Testis (tissue), 3 donors: ENCODE measurements around the gene MGAT5. TPM values are rescaled to one million over a fixed set of nuclear protein-coding genes. Genes with fewer than 3 reads are reported as not detected.

Experiments used
- DNase-seq: peaks from one replicate; pipeline ENCODE4 v3.0.0-alpha.2; 2019
- H3K27ac ChIP-seq, 2 donors: fragments of 200-600 bp; sonication (generic); one replicate each; pipeline ENCODE4 v1.5.1; 2019
- H3K27me3 ChIP-seq: fragments of 200-600 bp; sonication (generic); one replicate; pipeline ENCODE4 v1.5.1; 2019
- H3K36me3 ChIP-seq: fragments of 200-600 bp; sonication (generic); one replicate; pipeline ENCODE4 v1.5.1; 2017; ENCODE audit warnings: low read depth; ENCODE audit errors: missing control alignments
- H3K4me1 ChIP-seq: fragments of 200-600 bp; sonication (generic); one replicate; pipeline ENCODE4 v1.5.1; 2019
- H3K4me3 ChIP-seq, 2 donors: fragments of 200-600 bp; sonication (generic); one replicate each; pipeline ENCODE4 v1.5.1; 2017 to 2019
- H3K9me3 ChIP-seq: fragments of 200-600 bp; sonication (generic); one replicate; pipeline ENCODE4 v1.5.1; 2017
- CTCF ChIP-seq, 3 experiments: fragments of 450-650 bp in 2 of 3; fragments of 200-600 bp in 1 of 3; sonication (generic) in 1 of 3; IDR thresholded peaks; one replicate each; pipeline ENCODE4 v1.5.1; 2016 to 2019; ENCODE audit warnings: antibody characterized with exemption in 3 of 3, mild to moderate bottlenecking in 2 of 3, moderate library complexity in 1 of 3
- POLR2A ChIP-seq: fragments of 450-650 bp; IDR thresholded peaks from one replicate; pipeline ENCODE4 v1.6.1; 2017; ENCODE audit warnings: antibody characterized with exemption, mild to moderate bottlenecking, moderate library complexity
- WGBS, 2 donors: methylation state at CpG; one replicate each; pipeline ENCODE4 v1.1.5; 2018; 5-methylcytosine and 5-hydroxymethylcytosine counted together
- intact Hi-C: fragments of 100-400 bp; cut with DNase I; formaldehyde crosslinking; loops from one replicate; pipeline ENCODE4 v1.15.1; 2023; ENCODE audit warnings: low total_unique reads
- polyA plus RNA-seq: library from polyadenylated mRNA; stranded (reverse); fragments of 350-450 nt; fragmentation: Illumina TruSeq; extraction: RNeasy Lipid Tissue Mini Kit (QIAGEN cat#74804); gene quantifications from one replicate; pipeline ENCODE4 v1.2.3, GENCODE V29; 2014; ENCODE audit warnings: low read depth, low replicate concordance; ENCODE audit not compliant: insufficient read depth
- total RNA-seq, 2 donors: library from RNA; depleted of rRNA; stranded (reverse); fragments of >200 nt; gene quantifications; one replicate each; pipeline ENCODE4 v1.2.3, GENCODE V29; 2016

MGAT5 gene
- total and polyA plus RNA-seq, 3 donors from 2014 or later, result 31.6 to 73.8 (median 64.5) TPM

- Histone ChIP-seq H3K36me3 (no peaks in the 10 kb centered on the region), H3K4me1 (no peaks in the 10 kb centered on the region), H3K27ac (no peak overlapping the region), H3K9me3 (no peaks in the 10 kb centered on the region), H3K4me3 (no peak overlapping the region), H3K27me3 (no peaks in the 10 kb centered on the region)
- TF ChIP-seq CTCF (IDR thresholded peaks at IDR 0.05) (no peak), POLR2A (no peak)
- no peak for DNase-seq
- WGBS, 2 donors, result 90 to 91% methylated on average over 2 of the region's 2 CpGs
- intact Hi-C loops, result no loop called here
Measured at GRCh38 chr2:134231965-134232340, 21.9 kb upstream of the MGAT5 start.

- H3K27ac ChIP-seq, result no peak overlapping the region
- TF ChIP-seq CTCF (IDR thresholded peaks at IDR 0.05), result no peak
- no peak for TF ChIP-seq POLR2A
- no peaks in the 10 kb centered on the region for H3K36me3 ChIP-seq
- no peak for DNase-seq
- H3K4me1 ChIP-seq, result no peaks in the 10 kb centered on the region
- H3K4me3 ChIP-seq, result no peak overlapping the region
- intact Hi-C loops, result no loop called here
- no peaks in the 10 kb centered on the region for H3K27me3 ChIP-seq
- H3K9me3 ChIP-seq, result no peaks in the 10 kb centered on the region
- WGBS, 2 donors, result 63 to 82% methylated on average over 1 of the region's 1 CpG
Measured at GRCh38 chr2:134232461-134232860, 21.4 kb upstream of the MGAT5 start.

GRCh38 chr2:134232868-134233727, 20.8 kb upstream of the MGAT5 start:
- intact Hi-C loops, result no loop called here
- no peak overlapping the region for H3K4me3 ChIP-seq

GRCh38 chr2:134233728-134234136, 20.1 kb upstream of the MGAT5 start:
- 83 to 89% methylated on average over 2 of the region's 2 CpGs for WGBS, 2 donors
- TF ChIP-seq POLR2A, result no peak
- no peak for TF ChIP-seq CTCF (IDR thresholded peaks at IDR 0.05)
- DNase-seq, result no peak

More at GRCh38 chr2:134232868-134233727, 20.8 kb upstream of the MGAT5 start:
- WGBS, 2 donors, result 82 to 95% methylated on average over 2 of the region's 2 CpGs
- Histone ChIP-seq H3K4me1 (no peaks in the 10 kb centered on the region), H3K27ac (no peak overlapping the region), H3K27me3 (no peaks in the 10 kb centered on the region), H3K9me3 (no peaks in the 10 kb centered on the region), H3K36me3 (no peaks in the 10 kb centered on the region)
- TF ChIP-seq POLR2A (no peak), CTCF (IDR thresholded peaks at IDR 0.05) (peak in 1 of 3 experiments; percentile 4)
- no peak for DNase-seq

GRCh38 chr2:134234535-134234934, 19.3 kb upstream of the MGAT5 start:
- TF ChIP-seq POLR2A, result no peak
- no peak for TF ChIP-seq CTCF (IDR thresholded peaks at IDR 0.05)
- H3K4me3 ChIP-seq, result no peak overlapping the region
- no peaks in the 10 kb centered on the region for H3K36me3 ChIP-seq
- H3K27me3 ChIP-seq, result no peaks in the 10 kb centered on the region
- no peaks in the 10 kb centered on the region for H3K9me3 ChIP-seq
- intact Hi-C loops, result no loop called here
- no peaks in the 10 kb centered on the region for H3K4me1 ChIP-seq
- 83 to 86% methylated on average over 1 of the region's 1 CpG for WGBS, 2 donors
- no peak for DNase-seq
- no peak overlapping the region for H3K27ac ChIP-seq

More at GRCh38 chr2:134233728-134234136, 20.1 kb upstream of the MGAT5 start:
- no peaks in the 10 kb centered on the region for H3K9me3 ChIP-seq
- H3K36me3 ChIP-seq, result no peaks in the 10 kb centered on the region
- no peaks in the 10 kb centered on the region for H3K4me1 ChIP-seq
- H3K27ac ChIP-seq, result no peak overlapping the region
- intact Hi-C loops, result no loop called here
- no peak overlapping the region for H3K4me3 ChIP-seq
- no peaks in the 10 kb centered on the region for H3K27me3 ChIP-seq
